ENCODE results near the gene HOXB8.

The HOXB8 gene

DNA sequence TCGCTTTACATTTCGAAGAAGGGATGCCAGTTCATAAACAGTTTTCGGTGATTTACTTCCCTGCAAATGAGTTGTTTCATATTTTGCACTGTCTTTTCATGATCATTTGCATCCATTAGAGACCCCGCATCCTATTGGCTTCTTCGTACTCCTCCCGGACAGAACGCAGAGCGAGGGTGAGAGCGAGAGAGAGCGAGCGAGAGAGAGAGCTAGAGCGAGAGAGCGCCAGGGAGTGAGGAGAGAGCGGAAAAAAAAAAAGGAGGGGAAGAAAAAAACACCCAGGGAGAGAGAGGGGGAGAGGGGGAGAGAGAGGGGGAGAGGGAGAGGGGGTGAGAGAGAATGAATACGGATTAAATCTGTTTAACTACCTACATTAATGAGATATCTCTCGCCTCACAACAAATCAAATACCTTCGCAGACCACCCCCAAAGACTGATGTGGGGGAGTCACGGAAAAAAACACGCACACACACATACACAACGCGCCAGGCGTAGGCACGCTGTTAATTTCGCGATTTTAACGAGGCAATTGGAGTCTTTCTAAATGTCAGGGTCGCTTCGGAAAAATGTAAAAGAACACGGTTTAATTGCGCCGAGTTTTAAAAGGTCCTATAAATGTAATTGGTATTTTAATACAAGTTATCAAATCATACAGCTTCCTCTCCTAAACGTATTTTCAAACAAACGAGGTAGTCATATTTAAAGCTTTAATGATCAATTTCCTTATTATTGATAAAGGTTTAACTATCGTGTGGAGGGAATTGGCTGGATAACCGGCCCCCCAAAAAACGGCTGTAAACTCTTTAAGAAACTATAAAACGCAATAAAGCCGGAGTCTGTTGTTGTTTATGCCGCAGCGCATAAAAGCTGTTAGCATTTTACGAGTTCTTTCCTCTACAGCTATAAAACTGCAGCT lies at the start of gene HOXB8:
TSS of gene HOXB8 (minus strand) at position 246 of the 916 bp plus-strand sequence. CDS start 588 bp downstream, outside the sequence.
- DNase-seq, result no peak

DNA sequence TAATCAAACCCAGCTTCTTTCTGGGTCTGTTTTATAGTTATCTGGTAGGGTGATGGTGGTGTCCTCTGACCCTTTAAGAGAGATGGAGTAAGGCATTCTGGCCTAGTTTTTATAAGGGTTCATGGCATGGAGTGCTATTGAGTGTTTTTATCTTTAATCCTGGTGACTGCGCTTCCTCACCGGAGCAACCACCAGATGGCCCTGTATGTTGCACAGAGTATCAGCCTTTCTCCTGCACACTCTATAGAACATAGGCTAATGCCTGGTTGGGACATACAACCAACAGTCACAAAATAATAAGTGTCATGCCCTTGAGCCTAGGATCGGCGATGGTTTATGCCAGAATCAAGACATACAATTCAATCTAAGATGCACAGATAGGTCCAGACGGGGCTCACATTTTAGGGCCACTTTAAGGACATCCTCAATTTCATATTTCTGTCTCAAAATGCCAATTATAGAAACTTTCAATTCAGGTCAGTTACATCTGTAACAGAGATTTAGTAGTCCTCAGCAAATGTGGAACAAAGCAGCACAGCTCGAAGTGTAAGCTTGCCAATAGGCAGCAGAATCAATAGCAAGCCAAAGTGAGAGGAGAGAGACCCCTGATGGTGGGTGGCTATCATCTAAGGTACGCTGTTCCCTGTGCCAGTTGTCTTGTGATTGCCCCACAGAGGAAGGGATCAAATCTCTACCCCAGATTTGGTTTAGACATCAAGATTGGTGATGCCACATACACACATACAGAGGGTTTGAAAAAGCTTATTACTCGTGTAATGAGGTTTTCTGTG lies 48.2 kb upstream of the HOXB8 start:
- no peak for DNase-seq

DNA sequence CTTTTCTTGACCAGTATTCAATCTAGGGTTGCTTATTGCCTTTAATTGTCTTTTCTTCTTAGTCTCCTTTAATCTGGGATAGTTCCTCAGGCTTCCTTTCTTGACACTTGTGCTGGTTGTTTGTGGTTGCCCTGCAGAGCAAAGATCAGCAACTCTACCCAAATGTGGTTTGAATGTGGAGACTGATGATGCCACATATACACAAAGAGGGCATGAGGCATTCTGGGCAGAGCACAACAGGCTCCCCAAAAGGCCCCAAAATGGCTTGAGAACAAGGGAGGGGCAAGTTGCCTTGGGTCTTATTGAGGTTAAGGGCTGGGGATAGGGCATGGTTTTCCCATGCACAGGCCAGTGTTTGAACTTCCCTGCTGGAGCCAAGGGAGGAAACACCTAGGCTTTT lies 40.8 kb upstream of the HOXB8 start:
- DNase-seq, result no peak

DNA sequence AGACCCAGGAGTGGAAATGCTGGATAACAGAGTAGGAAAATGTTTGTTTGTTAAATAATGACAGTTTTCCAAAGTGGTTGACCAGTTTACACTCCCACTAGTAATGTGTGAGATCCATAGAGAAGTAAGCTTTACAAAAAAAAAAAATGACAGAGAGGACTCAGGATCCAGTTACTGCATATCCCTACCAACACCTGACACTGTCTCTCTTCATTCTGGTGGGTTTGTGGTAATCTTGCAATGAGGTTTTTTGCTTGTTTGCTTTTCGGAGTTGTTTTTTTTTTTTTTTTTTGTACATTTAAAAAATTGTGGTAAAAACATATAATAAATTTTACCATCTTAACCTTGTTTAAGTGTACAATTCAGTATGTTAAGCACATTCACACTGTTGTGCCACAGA lies 34.6 kb upstream of the HOXB8 start:
- DNase-seq, result no peak

DNA sequence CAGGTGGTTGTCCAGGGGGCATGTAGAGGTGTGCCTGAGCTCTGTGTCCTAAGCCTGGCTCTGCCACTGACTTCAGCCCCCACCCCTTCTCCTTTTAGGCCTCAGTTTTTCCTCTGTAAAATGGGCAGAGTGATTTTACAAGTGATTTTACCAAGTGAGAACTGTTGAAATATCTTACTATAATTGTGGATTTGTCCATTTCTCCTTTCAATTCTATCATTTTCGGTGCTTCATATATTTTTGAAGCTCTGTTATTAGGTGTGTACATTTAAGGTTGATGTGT lies 32.8 kb upstream of the HOXB8 start:
- DNase-seq, result no peak

DNA sequence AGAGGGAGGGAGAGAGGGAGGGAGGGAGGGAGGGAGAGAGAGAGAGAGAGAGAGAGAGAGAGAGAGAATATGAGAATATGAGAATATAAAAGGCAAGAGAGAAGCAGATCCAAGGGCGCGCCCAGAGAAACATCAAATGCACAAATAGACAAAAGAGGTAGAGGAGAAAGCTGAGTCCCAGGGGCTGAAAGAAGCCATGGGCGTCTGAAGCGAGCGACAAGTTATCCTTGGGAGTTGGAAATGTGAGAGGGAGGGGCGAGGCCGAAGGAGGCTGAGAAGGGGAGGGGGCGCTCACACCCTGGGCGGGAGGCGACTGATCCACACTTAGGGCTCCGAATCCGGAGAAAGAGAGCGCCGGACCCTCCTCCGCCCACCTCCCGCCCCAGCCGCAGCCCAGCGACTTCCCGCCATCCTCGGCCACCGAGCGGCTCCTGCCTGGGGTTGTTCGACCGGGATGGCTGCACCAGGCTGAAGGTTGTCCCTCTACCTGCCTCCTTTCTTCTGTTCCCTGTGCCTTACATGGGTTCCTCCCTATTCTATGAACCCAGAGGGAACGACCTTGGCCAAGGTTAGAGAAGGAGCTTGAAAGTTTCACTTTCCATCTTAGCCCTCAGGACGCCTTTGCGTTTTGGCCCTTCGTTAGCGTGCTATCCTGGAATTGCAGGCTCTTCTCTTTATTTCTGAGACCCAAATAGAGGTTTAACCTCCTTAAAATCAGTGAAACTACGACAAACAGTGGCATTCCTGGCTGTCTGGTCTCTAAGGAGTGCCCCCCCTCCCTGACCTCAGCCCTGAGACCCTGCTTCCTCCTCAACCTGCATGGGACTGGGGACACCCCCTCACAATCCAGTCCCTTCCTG lies 32.2 kb upstream of the HOXB8 start:
- DNase-seq, result no peak

DNA sequence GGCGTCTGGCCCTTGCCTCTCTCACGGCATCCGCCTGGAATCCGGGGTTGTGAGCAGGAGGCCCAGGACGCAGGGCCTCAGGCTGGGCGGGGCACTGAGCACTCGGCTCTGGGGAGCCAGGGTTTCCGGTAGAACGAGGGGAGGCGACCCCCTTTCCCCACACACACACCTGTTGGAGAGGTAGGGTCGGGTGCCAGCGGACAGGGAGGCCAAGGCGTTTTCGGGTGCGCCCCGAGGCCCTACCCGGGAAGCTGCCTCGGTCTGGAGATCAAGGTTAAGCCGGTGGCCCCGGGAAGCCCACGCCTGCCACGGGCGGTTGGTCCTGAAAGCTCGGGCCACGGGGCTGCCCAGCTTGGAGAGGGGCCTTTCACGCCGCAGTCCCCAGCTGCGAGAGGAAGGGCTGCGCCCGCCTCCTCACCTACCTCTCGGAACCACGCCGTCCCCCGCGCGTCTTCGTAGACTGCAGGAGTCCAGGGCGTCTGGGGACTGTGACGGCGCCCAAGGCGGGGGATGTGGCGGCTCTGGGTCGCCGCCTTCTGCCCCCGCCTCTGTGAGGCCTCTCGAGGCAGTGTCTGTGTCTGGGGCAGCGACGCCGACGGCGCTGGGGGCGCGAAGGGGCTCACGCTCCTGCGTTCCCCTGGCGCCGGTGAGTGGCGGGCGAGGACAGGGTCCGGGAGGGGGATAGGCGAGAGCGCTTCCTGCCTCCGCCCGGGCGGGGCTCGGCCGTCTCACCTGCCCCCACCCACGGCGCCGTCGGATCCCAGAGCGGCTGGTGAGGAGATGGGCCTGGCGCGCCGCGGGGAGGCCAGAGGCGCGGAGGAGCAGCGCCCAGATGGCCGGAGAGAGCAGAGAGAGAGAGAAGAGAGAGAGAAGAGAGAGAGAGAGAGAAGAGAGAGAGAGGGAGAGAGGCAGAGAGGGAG lies 31.4 kb upstream of the HOXB8 start:
- DNase-seq, result no peak

DNA sequence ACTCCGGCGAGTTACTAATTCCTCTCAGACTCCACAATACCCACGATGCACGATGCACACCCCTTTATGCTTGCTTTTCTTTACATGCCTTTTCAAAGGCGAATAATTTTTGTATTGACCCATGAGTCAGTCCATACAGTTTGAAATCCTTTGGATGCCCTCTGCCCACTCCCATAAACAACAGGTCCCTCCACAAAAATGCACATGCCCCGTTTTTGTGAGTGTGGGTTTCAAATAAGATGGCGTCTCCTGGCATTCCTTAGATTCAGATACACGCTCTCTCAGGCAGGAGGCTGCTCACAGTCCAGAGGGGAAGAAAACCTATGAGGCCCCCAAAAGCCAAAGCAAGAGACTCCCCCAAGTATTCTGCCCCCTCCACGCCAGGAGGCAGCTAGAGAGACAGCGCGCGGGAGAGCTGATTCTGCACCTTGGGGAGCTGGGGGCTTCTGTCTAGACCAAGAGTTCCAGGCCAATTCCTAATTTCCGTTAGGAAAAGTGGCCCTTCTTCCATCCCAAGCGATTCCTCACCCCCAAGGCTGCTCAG lies 30.6 kb upstream of the HOXB8 start:
- no peak for DNase-seq

DNA sequence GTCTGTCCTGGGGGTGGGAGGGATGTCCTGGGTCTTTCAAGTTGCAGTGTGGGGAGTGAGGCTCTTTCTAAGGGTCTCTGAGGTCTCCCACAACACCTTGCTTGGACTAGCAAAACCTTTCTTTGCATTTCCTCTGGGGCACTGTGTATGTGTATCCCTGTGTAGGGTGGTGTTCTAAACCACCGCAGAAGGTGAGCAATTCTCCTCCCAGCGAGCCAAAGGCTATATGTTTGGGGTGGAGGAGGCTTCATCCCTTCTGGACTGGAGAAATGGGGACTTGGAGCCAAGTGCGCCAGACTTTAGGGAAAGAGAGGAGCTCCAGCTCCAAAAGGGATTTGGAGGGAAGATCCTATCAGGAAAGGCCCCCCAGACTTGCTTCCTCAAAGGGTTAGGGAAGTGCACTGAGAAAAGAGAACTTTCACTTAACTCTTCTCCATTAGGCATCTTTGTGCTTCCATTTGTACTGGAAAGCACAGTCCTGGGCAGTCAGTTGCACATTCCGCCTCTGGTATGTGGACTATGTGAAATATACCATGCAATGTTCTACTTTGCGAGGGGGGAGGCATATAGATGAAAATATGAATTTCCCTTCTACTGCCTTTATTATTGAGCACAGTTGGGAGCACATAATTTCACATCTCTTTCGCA lies 29.9 kb upstream of the HOXB8 start:
- no peak for DNase-seq

DNA sequence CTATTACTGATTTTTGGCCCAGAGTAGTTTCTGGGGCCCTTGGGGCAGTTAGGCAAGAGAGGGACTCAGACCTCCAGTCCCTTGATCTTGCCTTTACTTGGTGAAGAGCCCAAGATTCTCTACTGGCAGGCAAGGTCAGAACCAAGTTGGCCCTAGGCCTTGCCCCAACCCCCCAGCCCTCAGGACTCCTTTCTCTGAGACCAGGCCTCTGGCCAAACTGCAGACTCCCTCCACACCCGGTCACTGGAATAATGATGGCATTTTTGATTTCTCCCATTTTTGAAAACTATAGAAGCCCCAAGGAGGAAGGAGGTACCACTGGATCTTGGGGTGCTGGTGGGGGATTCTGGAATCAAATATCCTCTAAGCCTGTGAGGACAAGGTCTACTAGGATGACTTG lies 29.1 kb upstream of the HOXB8 start:
- DNase-seq, result no peak

DNA sequence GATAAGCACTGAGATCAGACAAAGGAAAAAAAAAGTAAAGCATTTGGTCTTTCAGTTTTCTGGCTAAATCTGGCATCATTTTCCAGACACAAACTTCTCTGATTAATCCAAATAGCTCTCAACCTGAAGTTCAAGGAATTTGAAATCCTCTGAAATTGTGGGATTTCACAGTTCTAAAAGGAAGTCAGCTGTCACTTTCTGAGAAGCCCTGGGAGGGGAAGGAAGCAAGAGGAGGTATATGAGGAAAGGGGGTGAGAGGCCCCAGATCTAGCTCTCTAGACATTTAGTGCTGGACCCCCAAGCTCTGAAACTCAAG lies 28.6 kb upstream of the HOXB8 start:
- DNase-seq, result no peak

DNA sequence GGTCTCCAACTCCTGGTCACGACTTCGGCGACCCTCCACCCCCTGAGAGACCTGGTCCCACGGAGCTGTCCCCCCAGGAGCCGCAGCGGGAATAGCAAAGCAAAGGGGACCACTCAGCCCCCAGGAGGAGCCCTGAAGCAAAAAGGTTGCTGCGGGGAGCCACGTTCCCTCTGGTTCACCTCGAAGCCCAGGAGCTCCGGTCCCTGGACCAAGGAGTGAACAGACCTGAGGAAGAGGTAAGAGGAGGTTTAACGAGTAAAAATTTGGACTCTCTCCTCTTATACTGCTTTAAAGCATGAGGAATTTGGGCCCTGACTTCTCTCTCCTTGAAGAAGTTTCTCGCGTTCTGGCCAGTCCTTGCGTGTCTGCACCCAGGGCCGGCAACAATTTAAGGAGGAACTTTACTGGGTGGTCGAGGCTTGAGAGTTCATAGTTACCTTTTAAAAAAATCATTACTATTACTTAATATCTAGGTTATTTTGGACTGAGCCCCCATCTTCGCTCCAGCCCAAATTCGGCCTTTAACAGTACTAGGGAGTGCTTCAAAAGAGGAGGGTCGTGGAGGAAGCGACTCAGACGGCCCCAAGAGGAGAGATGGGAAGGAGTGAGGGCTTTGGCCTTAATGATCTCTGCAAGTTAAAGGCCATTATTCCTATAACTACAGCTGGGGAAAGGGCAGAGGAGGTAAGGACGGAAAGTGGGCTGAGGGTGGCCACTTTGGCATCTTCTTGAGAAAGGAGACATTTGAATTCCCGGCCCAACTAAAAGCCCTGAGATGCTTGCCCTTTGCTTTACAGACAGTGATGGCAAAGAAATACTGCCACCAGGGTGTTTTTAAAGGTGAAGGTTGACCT lies 28.0 kb upstream of the HOXB8 start:
- DNase-seq, result no peak

DNA sequence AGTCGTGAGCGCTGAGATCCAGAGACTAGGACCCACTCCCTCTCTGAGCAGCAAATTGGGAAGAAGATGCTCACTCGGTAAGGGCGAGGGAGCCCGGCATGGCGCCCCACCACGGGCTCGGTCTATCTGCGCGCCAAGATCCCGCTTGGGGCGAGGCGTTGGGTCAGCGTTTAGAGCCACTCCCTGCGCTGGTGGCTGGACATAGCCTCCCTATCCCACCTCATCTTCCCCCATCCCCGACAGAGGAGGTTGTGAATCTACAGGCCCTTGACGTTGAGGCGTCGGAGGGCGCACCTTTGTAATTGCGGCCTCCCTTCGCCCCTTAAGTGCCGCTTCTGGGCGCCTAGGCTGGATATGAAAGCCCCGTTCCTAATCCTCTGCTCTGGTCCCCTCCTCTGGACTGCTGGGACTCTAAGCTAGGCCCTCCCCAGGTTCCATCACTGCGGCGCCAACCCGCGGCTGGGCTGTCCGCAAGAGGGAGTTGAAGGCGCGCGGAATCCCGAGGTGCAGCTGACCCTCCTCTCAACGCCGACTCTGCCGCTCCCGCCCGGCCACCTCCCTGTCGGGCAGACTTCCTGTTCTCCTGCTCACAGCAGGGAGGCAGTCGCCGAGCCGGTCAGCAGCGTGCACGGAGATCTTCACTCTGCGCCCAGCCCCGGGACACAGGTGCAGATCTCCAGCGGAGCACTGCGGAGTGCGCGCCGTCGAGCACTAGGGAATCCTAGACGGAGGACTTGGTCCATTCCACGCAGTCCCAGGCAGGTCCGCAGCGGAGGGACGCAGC lies 27.2 kb upstream of the HOXB8 start:
- no peak for DNase-seq

DNA sequence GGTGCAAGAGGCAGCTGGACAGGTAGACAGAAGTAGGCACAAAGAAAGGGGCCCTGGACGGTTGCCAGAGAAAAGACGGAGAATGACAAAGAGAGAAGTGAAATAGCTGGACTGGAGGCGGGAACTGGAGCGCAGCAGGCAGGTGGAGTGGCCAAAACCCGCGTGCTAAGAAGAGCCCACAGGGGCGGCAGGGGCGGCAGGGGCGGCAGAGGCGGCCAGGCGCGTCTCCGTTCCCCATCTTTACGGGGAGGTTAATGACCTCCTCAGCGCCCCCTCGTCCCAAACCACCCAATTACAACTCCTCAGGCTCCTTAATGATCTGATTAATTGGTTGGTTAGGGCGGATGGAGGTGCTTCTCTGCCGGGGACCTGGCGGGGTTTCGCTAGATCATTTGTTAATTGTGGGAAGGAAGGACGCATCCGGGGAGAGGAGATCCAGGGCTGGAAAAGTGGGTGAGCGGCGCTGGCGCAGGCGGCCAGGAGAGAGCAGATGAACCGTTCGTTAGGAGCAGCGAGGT lies 26.5 kb upstream of the HOXB8 start:
- no peak for DNase-seq

DNA sequence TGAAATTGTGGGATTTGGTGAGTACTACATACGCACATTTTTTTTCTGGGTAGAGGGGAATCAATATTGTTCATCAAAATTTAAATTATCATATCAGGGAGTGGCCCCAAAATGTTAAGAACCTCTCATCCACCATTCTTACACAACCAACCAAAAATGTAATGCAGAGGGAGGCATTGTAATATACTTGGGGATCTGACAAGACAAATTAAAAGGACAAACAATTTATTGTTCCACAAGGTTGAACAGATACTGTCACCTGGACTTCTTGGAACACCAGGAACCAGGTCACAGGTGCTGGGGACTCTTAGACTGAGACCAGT lies 25.7 kb upstream of the HOXB8 start:
- DNase-seq, result no peak

DNA sequence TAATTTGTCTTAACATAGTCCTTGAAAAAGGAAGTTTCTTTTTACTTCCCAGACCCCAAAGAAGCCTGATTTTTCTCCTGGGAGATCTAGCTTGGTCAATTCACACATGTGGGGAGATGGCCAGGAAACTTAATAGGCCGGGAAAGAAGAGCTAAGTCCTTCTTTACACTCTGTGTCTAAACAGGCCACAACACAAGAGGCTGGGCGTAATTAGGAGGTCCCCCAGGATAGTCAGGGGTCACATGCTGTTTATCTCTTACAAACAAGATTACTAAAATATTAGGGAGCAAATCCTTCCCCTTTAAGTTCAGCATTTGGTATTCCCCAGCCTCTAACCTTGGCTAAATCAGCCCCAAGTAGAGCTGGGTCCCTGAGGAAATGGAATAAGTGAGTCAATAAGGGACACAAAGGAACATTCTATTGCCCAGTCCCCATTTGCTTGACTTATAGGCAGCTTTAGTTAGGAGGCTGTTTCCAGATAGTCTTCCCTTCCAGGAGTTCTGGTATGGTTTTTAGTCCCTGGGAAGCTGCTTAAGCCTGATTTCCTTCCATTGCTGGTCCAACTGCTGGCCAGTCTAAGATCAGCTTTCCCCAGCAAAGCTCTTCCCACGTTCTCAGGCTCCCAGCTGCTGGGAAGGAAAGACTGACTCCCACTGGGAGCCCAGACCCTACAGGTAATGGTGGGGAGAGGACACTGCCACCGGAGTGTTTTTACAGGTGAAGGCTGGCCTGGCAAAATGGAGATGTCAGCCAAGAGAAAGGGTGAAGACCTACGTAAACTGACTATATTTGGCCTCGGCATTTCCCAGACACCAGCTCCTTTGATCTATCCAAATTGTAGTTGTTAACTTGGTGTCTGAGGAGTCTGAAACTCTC lies 25.1 kb upstream of the HOXB8 start:
- no peak for DNase-seq

DNA sequence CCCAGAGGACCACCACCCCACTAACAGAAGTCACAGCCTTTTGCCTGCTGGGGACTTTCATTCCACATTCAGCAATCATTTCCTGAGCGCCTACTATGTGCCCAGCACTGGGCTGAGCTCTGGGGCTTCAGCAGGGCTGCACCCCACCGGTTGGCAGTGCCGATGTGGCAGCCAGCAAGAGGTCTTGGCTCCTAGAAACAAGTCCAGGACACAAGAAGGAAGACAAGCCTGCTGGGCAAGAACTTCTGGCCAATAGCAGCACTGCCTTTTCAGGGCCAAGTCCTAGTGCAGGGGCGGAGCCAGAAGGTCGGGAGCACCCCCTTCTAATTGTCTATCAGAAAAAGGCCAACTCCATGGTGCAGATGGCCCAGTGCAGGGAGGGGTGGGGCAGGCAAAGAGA lies 24.0 kb upstream of the HOXB8 start:
- no peak for DNase-seq
